HG03354 (cell line): ENCODE measurements around the gene GMFB.

ENCODE experiments used
- ATAC-seq: cut with Tn5 transposase; IDR thresholded peaks from one replicate; pipeline ENCODE4 v1.9.1; 2021; ENCODE audit warnings: mild to moderate bottlenecking; ENCODE audit not compliant: unreplicated experiment, poor library complexity, severe bottlenecking

GMFB gene

DNA sequence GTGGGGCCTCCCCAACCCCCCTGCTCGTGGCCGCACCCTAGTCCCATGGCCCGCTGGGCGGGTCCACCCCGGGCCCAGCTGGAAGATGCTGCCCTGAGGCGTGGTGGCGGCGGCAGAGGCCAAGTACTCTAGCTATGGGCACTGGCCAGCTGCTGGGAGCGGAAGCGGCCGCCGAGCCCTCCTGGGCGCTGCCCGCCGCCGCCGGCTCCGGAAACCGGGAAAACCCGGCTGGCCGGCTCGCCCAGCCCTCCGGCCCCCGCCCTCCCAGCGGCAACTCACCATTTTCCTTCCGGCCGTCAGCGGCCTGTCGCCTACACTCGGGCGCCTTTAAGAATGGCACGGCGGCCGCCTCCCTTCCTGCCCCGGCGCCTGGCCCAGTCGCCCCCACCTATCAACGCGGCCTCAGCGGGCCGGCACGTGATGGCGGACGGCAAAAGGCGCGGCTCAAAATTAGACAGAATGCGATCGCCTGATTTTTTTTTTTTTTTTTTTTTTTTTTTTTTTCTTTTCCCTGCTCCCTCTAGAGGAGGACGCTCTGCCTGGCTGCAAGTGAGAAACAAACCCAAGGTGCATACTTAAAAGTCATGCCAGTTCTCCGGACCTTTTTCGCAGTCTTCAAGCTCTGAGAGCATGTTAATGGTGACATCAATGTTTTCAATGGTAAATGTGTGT lies at the start of gene GMFB:
GMFB (minus strand) TSS at position 335 of the 672 bp plus-strand sequence; CDS start at position 282, 53 bp downstream.
- peak; percentile 92 for ATAC-seq

DNA sequence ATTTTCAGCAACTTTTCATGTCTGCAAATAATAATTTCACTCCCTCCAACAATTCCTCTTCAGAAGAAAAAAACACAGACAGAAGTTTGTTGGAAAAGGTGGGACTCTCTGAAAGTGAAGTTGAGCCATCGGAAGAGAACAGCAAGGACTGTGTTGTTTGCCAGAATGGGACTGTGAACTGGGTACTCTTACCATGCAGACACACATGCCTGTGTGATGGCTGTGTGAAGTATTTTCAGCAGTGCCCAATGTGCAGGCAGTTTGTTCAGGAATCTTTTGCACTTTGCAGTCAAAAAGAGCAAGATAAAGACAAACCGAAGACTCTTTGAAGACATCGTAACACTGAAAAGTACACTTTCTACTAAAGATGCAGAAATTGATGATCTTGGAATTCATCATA lies 49.3 kb upstream of the GMFB start:
- ATAC-seq: no peak

DNA sequence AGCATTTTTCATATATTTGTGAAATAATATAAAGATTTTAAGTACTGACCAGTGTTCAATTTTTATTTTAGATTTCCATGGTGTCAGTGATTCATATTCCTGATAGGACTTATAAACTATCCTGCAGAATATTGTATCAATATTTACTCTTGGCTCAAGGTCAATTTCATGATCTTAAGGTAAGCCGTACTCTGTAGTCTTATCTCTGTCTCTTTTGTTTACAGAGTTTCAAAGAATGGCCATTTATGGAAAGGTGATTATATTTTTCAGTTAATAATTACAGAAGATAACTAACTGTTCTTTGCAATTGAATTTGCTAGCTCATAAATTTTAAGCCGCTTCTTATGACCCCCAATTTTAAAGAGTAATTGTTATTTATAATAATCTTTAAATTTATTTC lies 48.9 kb upstream of the GMFB start:
- ATAC-seq: no peak

DNA sequence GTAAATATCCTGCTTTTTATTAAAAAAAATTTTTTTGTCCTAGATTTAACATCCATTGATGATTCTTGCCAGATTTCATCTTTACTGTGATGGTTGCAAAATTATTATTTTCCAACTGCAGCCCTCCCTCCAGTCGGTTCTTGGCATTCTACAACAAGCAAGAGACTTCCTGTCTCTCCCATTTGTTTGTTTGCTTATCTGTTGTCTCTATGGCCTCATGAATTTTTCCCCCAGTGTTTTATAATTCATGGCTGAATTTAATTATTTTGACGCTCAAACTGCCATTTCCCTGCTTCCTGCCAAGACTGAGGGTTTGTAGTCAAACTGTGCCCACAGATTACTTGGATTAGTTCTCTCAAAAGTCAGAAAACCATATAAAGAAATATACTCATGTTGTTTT lies 46.9 kb upstream of the GMFB start:
- no peak for ATAC-seq

DNA sequence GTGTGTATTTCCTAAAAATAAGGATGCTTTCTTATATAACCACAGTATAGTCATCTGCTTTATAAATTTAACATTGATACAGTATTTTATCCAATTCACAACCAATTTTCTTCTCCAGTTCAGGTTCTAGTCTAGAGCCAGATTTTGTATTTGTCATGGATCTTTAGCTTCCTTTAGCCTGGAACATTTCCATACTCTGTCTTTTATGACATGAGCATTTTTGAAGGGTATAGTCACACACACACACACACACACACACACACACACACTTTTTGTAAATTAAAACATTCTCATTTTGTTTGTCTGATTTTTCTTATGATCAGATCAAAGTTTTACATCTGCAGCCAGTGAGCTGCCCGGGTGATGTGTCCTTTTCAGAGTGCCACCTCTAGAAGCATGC lies 46.3 kb upstream of the GMFB start:
- no peak for ATAC-seq

DNA sequence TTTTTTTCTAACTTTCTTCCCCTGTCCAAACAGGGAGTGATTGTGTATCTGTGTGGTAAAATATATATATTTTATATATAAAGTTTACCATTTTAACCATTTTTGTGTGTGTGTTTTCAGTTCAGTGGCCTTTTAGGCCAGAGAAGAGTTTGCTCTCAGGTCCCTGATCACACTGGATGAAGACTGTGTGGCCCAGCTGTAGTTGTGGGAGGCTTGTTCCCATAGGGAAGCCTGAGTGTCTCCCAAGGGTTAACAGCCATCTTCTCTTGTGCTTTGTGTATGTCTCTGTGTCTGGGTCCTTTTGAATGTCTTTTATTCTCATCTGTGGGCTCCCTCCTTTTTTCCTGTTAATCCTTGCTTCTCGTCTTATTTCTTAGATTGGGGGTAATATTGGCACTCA lies 44.3 kb upstream of the GMFB start:
- peak; percentile 9 for ATAC-seq

DNA sequence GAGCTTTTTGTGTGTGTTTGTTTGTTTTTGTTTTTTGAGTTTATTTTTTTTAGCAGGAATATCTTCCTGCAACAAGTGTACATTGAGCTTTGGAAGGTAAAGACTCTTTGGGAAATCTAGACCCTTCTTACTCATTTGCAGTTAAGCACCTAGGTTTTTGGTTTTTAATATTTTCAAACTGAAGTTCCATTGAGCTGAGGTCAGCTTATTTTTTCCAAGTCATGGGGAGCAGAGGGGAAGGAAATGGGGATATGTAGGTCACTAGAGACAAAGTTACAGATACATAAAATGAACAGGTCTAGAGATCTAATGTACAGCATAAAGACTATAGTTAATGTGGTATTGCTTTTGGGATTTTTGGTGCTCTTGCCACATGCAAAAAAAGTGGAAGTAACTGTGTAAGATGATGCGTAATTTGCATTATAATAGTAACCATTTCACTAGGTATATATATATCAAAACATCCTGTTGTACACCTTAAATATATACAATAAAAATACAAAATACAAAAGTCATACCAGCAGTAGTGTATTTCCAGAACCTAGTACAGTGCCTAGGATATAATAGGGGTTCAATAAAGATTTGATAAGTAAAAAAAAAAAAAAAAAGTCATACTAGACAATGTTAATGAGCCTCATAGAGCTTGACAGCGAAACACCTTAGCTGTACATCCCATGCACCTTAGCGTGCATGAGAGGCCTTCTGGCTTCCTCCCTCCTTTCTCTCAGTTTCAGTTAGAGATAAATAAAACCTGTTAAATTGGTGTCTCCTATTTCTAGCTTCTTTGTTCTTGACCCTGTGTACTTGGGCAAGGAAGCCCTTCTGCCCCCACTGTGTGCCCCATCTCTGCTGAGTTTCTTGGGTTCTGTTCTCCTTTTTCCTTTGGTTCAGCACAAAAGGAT lies 43.6 kb upstream of the GMFB start:
- ATAC-seq: peak; percentile 96

DNA sequence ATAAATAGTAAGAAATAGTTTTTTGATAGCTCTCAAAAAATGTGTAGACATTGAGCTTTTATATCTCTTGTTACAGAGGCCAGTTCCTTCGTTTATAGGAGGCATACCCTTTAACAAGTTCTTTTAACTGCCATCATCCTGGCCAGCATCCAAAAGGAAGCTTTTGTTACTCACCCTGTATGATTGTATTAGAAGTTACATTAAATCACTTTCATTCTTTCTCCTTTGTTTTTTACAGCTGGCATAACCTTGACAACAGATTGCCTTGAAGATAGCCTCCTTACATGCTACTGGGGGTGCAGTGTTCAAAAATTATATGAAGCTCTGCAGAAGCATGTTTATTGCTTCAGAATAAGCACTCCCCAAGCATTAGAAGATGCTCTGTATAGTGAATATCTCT lies 41.0 kb upstream of the GMFB start:
- no peak for ATAC-seq

DNA sequence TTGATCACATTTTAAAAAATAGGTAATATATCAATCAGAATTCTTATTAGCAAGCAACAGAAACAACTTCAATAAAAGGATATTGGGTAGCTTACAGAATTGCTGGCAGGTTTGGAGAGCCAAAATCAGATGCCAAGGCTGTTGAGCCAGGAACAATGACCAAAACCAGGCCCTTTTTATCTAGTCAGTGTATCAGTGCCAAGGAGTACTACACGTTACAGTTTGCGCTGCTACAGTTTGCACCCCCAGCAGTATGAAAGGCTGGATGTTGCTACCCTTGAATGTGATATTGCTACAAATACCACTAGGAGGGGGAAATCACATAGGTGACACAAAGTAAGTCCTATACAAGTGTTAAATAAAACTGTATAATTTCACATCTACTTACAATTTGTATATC lies 40.2 kb upstream of the GMFB start:
- ATAC-seq: no peak

DNA sequence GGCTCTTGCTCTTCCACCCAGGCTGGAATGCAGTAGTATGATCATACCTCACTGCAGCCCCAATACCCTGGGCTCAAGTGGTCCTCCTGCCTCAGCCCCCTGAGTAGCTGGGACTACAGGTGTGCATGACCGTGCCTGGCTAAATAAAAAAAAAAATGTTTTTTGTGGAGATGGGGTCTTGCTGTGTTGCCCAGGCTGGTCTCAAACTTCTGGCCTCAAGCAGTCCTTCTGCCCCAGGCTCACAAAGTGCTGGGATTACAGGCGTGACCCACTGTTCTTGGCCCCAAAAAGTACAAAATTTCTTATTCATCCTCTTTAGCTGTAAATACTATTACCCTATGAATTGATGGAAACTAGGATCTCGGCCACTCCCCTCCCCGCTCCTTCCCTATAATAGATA lies 35.6 kb upstream of the GMFB start:
- ATAC-seq: no peak

DNA sequence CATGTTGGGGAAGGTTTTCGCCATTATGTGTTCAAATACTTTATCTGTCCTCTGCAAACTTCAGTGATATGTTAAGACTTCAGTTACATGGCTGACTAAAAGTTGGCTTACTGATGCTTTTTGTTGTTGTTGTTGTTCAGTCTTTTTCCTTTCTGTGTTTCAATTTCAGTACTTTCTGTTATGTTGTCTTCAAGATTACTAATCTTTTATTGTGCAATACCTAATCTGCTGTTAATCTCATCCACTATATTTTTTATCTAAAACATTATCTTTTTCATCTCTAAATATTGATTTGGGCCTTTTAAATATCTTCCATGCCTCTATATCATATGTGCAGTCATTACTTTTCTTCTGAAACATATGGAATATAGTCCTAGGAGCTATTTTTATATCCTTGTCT lies 27.9 kb upstream of the GMFB start:
- no peak for ATAC-seq

DNA sequence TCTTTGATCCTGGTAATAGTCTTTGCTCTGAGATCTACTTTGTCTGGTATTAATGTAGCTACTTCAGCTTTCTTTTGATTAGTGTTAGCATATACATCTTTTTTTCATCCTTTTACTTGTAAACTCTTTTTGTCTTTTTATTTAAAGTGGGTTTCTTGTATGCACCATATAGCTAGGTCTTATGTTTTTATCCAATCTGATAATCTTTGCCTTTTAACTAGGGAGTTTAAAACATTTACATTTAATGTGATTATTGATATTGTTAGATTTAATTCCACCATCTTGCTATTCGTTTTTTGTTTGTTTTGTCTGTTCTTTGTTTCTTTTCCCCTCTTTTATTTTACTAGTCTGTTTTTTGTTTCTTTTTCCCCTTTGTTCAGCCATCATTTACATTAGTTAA lies 26.9 kb upstream of the GMFB start:
- no peak for ATAC-seq

DNA sequence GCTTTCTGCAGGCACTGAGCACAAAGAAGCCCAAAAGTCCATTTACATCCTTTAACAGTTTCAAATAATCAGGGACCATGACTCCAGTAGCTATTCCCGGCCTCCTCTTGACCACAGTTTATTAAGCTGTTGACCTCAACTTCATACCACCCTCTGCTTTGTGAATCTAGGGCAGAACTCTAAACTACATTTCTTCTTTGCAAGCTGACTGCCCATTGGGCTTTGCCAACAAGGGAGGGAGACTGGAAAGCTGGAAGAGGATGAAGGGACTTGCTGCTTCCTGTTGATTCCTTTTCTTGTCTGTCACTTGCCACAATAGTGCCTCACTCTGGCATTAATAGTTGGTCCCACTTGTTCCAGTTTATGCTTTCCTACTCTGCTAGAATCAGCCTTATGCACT lies 23.6 kb upstream of the GMFB start:
- ATAC-seq: no peak

DNA sequence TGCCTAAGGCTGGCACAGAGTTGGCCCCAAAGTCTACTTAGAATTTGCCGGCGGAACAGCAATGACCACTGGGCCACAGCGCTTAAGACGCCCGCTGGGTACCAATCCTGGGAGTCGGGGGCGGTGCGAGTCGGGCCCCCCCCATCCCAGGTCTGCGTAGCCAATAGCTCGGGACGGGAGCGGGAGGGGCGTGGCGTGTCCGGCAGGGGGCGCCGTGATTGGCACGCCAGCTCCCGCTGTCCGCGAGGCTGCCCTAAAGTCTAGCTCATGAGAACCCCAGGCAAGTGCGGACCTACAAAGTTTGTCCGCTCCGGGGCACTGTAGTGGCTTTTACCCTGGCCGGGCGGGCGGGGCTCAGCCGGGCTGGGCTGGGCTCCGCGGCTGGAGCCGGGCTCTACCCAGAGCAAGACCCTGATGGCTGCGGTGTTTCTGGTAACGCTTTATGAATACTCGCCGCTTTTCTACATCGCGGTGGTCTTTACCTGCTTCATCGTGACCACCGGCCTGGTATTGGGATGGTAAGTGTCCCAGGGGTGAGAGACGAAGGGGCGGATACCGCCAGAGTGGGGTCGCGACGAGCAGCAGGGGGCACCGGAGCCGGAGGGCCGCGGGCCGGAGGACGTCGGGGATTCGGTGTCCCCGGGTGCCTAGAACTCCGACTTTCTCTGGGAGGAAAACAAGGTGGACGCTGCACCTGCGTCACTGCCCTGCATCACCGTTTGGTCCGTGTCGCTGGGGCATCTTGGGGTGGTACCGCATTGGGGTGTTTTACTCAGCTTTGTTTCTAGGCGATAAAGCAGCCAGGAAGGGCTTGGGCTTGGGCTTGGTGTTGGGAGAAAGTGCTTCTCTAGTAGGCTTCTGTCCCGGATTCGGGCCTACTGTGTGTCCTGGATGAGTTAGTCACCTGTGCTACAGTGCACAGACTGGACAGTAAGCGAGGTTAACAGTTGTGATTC lies 21.0 kb upstream of the GMFB start, which contains the start of gene CGRRF1:
CGRRF1 (plus strand) TSS at position 361 of the 956 bp plus-strand sequence; CDS start at position 415, 54 bp downstream.
- ATAC-seq: peak; percentile 97

DNA sequence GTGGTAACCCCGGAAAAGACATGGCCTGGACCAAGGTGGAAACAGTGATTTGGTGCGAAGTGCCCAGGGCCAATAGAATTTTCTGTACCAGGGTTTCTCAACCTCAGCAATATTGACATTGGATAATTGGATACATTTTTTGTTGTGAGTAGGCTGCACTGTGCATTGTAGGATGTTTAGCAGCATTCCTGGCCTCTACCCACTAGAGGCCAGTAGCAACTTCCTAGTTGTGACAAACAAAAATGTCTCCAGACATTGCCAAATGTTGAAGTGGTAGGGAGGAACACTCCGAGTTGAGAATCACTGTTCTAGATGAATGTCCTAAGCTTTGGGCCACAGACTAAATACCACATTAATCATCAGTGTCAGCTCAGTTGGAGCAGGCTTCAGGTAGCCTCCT lies 14.7 kb upstream of the GMFB start:
- no peak for ATAC-seq

DNA sequence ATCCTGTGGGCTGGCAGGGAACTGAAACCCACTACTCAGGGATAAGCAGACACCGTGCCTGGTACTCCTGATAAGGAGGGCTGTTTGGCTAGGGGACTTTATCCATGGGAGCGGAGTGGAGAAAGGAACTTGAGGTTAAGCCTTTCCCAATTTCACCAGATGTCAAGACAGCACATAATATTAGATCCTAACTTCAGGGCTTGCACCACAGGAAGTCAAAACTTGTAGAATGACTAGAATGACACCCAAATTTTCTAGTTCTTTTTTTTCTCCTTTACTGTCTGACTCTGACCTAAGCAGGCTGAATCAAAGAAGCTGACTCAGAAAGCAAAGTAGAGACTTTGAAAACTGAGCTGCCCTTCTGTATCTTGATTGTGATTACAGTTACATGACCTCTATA lies 13.8 kb upstream of the GMFB start:
- no peak for ATAC-seq

DNA sequence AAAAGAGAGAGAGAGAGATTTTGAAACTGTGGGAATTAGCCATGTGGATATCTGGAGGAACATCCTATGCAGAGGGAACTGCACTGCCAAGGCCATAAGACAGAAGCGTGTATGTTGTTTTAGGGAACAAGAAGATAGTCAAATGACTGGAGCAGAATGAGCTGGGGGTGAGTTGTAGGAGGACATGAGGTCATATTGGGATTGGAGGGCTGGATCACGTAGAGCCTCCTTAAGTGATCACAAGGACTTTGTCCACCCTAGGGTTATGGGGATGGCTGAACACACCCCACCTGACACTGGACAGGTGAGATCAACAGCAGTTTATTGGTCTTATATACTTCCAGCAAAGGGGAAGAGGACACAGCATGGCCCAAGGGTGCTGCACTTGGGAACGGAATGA lies 12.7 kb upstream of the GMFB start:
- ATAC-seq: no peak

DNA sequence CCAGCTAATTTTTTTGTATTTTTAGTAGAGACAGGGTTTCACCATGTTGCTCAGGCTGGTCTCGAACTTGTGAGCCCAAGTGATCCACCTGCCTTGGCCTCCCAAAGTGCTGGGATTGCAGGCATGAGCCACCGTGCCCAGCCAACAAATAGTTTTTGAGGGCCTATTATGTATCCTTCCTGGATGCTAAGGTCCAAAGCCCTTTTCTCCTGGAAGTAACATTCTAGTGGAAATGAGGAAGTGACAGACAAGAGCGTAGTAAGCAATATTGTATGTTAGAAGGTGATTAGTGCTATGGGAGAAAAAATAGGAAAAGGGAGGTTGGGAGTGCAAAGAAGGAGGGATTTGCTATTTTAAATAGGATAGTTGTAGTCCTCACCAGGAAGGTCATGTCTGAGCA lies 12.0 kb upstream of the GMFB start:
- no peak for ATAC-seq

DNA sequence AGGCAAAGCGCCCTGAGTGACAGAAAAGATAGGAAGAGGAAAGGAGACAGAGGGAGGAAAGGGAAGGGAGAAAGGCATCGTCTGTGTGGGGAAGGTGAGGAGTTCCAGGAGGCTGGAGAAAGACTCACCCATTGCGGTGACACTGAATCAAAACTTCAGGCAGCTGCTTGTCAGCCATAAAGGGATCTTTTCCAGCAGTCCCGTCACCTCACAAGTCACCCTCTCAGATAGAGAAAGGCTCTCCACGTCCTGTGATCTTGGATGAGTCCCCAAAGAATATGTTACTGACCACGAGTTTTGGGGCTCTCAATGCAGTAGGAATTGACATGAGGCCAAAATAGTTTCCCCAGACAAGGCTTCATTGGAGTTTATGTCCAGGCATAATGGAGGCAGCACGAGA lies 9.8 kb upstream of the GMFB start:
- ATAC-seq: no peak

DNA sequence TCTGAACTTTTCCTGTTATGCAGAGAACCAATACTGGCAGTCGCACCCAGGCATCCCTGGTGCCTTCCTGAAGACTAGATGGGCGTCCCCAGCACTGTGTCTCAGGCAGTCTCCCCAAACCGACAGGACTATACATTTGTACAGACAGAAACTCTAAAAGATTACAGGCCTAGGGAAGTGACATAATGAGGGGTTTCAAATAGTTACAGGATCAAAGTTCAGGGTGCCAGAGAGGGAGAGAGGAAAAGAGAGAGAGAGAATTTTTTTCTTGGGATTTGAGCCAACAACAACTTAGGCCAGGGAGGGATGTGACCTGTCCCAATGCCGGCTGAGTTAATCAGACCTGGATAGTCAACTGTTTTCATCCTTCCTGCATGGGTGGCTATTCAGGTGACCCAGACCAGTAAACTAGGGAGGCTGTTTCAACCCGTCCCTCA lies 9.3 kb upstream of the GMFB start:
- ATAC-seq: no peak
